IMR-90 (cell line): ENCODE results near the gene MTAP. TPM values are rescaled to one million over a fixed set of nuclear protein-coding genes. Genes with fewer than 3 reads are reported as not detected.

Experiments
- ATAC-seq: fragments of 200-7000 bp; cut with Tn5 transposase; 2 replicates; pipeline ENCODE4 v1.9.1; 2020; ENCODE audit warnings: low read depth, mild to moderate bottlenecking, moderate library complexity
- BruUV-seq: library from RNA; stranded (reverse); fragments of 400-500 nt; replicated peaks from 2 replicates; lab custom pipeline; 2021; lab: Mats Ljungman, UMichigan
- CTCF ChIA-PET: fragments of 300-600 bp; formaldehyde crosslinking; extraction: SDS; loops from one replicate; lab custom pipeline; 2021; ENCODE audit warnings: antibody characterized with exemption; lab: Yijun Ruan, JAX
- POLR2A ChIA-PET: fragments of 300-600 bp; sonication (Branson Sonifier 250); formaldehyde crosslinking; loops from one replicate; lab custom pipeline; 2022; ENCODE audit warnings: antibody characterized with exemption; ENCODE audit not compliant: unreplicated experiment; lab: Charles Lee
- DNase-seq: peaks from one replicate; pipeline ENCODE4 v3.0.0; 2013
- H2AFZ ChIP-seq: replicated peaks from 2 replicates; pipeline ENCODE3; 2013; ENCODE audit warnings: low read length, mild to moderate bottlenecking; ENCODE audit not compliant: poor library complexity
- H2AK5ac ChIP-seq: 2 replicates; pipeline ENCODE4 v1.6.1; 2013; ENCODE audit warnings: low read depth, low read length, inconsistent platforms
- H2AK9ac ChIP-seq: replicated peaks from 2 replicates; pipeline ENCODE3; 2013; ENCODE audit warnings: mild to moderate bottlenecking, low read depth, low read length, moderate library complexity; ENCODE audit not compliant: poor library complexity
- H2BK120ac ChIP-seq: 2 replicates; pipeline ENCODE4 v1.6.1; 2013; ENCODE audit warnings: low read depth, low read length, inconsistent platforms
- H2BK15ac ChIP-seq: 3 replicates; pipeline ENCODE4 v1.6.1; 2013; ENCODE audit warnings: low read depth, low read length, inconsistent platforms
- H2BK20ac ChIP-seq: 2 replicates; pipeline ENCODE4 v1.6.1; 2013; ENCODE audit warnings: low read depth, mild to moderate bottlenecking, inconsistent platforms, low read length, moderate library complexity
- H2BK5ac ChIP-seq: 2 replicates; pipeline ENCODE4 v1.6.1; 2013; ENCODE audit warnings: mild to moderate bottlenecking, low read depth, low read length, inconsistent platforms; ENCODE audit not compliant: poor library complexity, severe bottlenecking
- H3K14ac ChIP-seq: replicated peaks from 2 replicates; pipeline ENCODE4 v1.6.1; 2013; ENCODE audit warnings: low read depth, low read length, inconsistent platforms
- H3K18ac ChIP-seq: 2 replicates; pipeline ENCODE4 v1.6.1; 2013; ENCODE audit warnings: low read depth, low read length, control low read depth
- H3K23ac ChIP-seq: 2 replicates; pipeline ENCODE4 v1.6.1; 2013; ENCODE audit warnings: low read depth, low read length, inconsistent platforms
- H3K27ac ChIP-seq: 2 replicates; pipeline ENCODE4 v1.5.1; 2013; ENCODE audit warnings: mild to moderate bottlenecking, control low read depth, low read length; ENCODE audit not compliant: insufficient read depth
- H3K27me3 ChIP-seq: 2 replicates; pipeline ENCODE4 v1.6.1; 2013; ENCODE audit warnings: low read length; ENCODE audit not compliant: control insufficient read depth, insufficient read depth
- H3K36me3 ChIP-seq: 2 replicates; pipeline ENCODE4 v1.6.1; 2013; ENCODE audit warnings: low read length, mixed read lengths; ENCODE audit not compliant: control insufficient read depth, insufficient read depth
- H3K4ac ChIP-seq: 2 replicates; pipeline ENCODE4 v1.6.1; 2013; ENCODE audit warnings: low read depth, low read length, inconsistent platforms
- H3K4me1 ChIP-seq: 2 replicates; pipeline ENCODE4 v1.6.1; 2013; ENCODE audit warnings: low read length, mixed read lengths; ENCODE audit not compliant: control insufficient read depth, insufficient read depth
- H3K4me2 ChIP-seq: 2 replicates; pipeline ENCODE4 v1.6.1; 2013; ENCODE audit warnings: low read depth, mild to moderate bottlenecking, control low read depth, low read length, moderate library complexity
- H3K4me3 ChIP-seq: 2 replicates; pipeline ENCODE4 v1.5.1; 2013; ENCODE audit warnings: low read depth, mild to moderate bottlenecking, control low read depth, low read length, moderate library complexity; ENCODE audit not compliant: insufficient read depth
- H3K56ac ChIP-seq: 2 replicates; pipeline ENCODE4 v1.6.1; 2013; ENCODE audit warnings: low read length, inconsistent platforms; ENCODE audit not compliant: insufficient read depth; ENCODE audit errors: extremely low read depth
- H3K79me1 ChIP-seq, 2 experiments: 2 replicates each; pipeline ENCODE4 v1.6.1; 2013; ENCODE audit warnings: low read length in 2 of 2, inconsistent platforms in 1 of 2, low read depth in 1 of 2
- H3K9ac ChIP-seq: 2 replicates; pipeline ENCODE4 v1.6.1; 2013; ENCODE audit warnings: low read depth, low read length, control low read depth
- H3K9me1 ChIP-seq: 2 replicates; pipeline ENCODE4 v1.6.1; 2013; ENCODE audit warnings: low read length, inconsistent platforms; ENCODE audit not compliant: insufficient read depth
- H3K9me3 ChIP-seq: 2 replicates; pipeline ENCODE4 v1.6.1; 2013; ENCODE audit warnings: low read length; ENCODE audit not compliant: control insufficient read depth, insufficient read depth
- H4K20me1 ChIP-seq: 2 replicates; pipeline ENCODE4 v1.6.1; 2013; ENCODE audit warnings: low read length, inconsistent platforms; ENCODE audit not compliant: insufficient read depth
- H4K5ac ChIP-seq: 2 replicates; pipeline ENCODE4 v1.6.1; 2013; ENCODE audit warnings: mild to moderate bottlenecking, low read depth, low read length, control low read depth
- H4K8ac ChIP-seq, 2 experiments: 2 replicates each; pipeline ENCODE4 v1.6.1; 2013; ENCODE audit warnings: low read depth in 2 of 2, low read length in 2 of 2, control low read depth in 1 of 2, inconsistent platforms in 1 of 2
- H4K91ac ChIP-seq: 2 replicates; pipeline ENCODE4 v1.6.1; 2013; ENCODE audit warnings: low read depth, low read length, inconsistent platforms; ENCODE audit not compliant: insufficient read depth
- CEBPB ChIP-seq: IDR thresholded peaks from 2 replicates; pipeline ENCODE4 v1.6.1; 2012; ENCODE audit warnings: low read depth, low read length, improper control_type of control experiment
- CHD1 ChIP-seq: IDR thresholded peaks from 2 replicates; pipeline ENCODE4 v1.6.1; 2012; ENCODE audit warnings: low read depth, low read length, improper control_type of control experiment
- CTCF ChIP-seq: conservative IDR thresholded peaks from 2 replicates; pipeline ENCODE4 v1.5.1; 2012; ENCODE audit warnings: mild to moderate bottlenecking, low read depth, low read length, improper control_type of control experiment
- NFE2L2 ChIP-seq: fragments of 150-350 bp; IDR thresholded peaks from 2 replicates; pipeline ENCODE4 v1.6.1; 2016; ENCODE audit warnings: low read depth, mild to moderate bottlenecking, low read length
- RFX5 ChIP-seq: IDR thresholded peaks from 2 replicates; pipeline ENCODE4 v1.8.0; 2012; ENCODE audit warnings: low read depth, mild to moderate bottlenecking, low read length, moderate library complexity
- USF2 ChIP-seq: fragments of 150-350 bp; IDR thresholded peaks from 2 replicates; pipeline ENCODE4 v1.6.1; 2017; ENCODE audit warnings: mild to moderate bottlenecking, antibody characterized with exemption, low read length, low read depth
- WGBS, 2 experiments: methylation state at CpG; one replicate each; pipeline versions ENCODE4 v1.1.5 to v1.1.7; 2013; ENCODE audit warnings: missing lambda C conversion rate in 2 of 2; ENCODE audit not compliant: insufficient read length in 1 of 2; ENCODE audit errors: extremely low coverage in 2 of 2; 5-methylcytosine and 5-hydroxymethylcytosine counted together
- dilution Hi-C: fragments of 300-500 bp; cut with HindIII; formaldehyde crosslinking; loops from one replicate; pipeline ENCODE4 v1.14.3; 2018; ENCODE audit warnings: low sequenced_read_pairs; ENCODE audit not compliant: unreplicated experiment
- in situ Hi-C: fragments of 300-500 bp; cut with MboI; formaldehyde crosslinking; loops from 3 replicates; pipeline ENCODE4 v1.14.3; 2019; ENCODE audit warnings: low sequenced_read_pairs, inconsistent platforms, mixed read lengths
- intact Hi-C: fragments of 100-400 bp; cut with micrococcal nuclease; formaldehyde crosslinking; loops from 2 replicates; pipeline ENCODE4 v1.10.0; 2022
- polyA plus RNA-seq, 3 experiments: library from polyadenylated mRNA; depleted of rRNA; stranded (reverse); fragments of >200 nt; gene quantifications; 2 replicates each; pipeline ENCODE4 v1.2.3, GENCODE V29; 2012; ENCODE audit warnings: low replicate concordance in 1 of 3
- total RNA-seq: library from RNA; depleted of rRNA; stranded (reverse); fragments of >200 nt; gene quantifications from 2 replicates; pipeline ENCODE4 v1.2.3, GENCODE V29; 2012

The MTAP gene
- total and polyA plus RNA-seq, 2 of the 4 experiments (the other 2 are of a cell fraction) = 15.7 to 50.9 TPM

GRCh38 chr9:21936161-21936560, 133.7 kb downstream of the MTAP start:
- H3K36me3 ChIP-seq = no peaks in the 10 kb centered on the region
- no peak overlapping the region for H4K91ac ChIP-seq
- H3K9ac ChIP-seq = no peak overlapping the region
- no peak overlapping the region for H4K8ac ChIP-seq
- dilution Hi-C loops (no loop called here), in situ Hi-C loops (no loop called here), intact Hi-C loops (no loop called here)
- H3K9me1 ChIP-seq = no peaks in the 10 kb centered on the region
- H3K18ac ChIP-seq = no peak overlapping the region
- no peak overlapping the region for H3K56ac ChIP-seq
- no peak overlapping the region for H3K23ac ChIP-seq
- H3K27me3 ChIP-seq = no peaks in the 10 kb centered on the region
- H3K14ac ChIP-seq = no peak overlapping the region
- H2BK15ac ChIP-seq = no peak overlapping the region
- no peak for TF ChIP-seq RFX5
- no peak for TF ChIP-seq USF2
- no peak for TF ChIP-seq NFE2L2
- TF ChIP-seq CEBPB = no peak
- TF ChIP-seq CTCF = no peak
- no peak for TF ChIP-seq CHD1
- no peaks in the 10 kb centered on the region for H3K79me1 ChIP-seq
- no peak overlapping the region for H3K4ac ChIP-seq
- ATAC-seq = no peak
- no peak overlapping the region for H3K4me3 ChIP-seq
- H2BK5ac ChIP-seq = no peak overlapping the region
- ChIA-PET CTCF (no interaction called here), POLR2A (no interaction called here)
- no peaks in the 10 kb centered on the region for H3K4me1 ChIP-seq
- H2BK20ac ChIP-seq = no peak overlapping the region
- no peak overlapping the region for H2AK5ac ChIP-seq
- H2AFZ ChIP-seq = no peak overlapping the region
- WGBS, 2 experiments = no CpG with 5 or more reads among the region's 1 CpG
- no peaks in the 10 kb centered on the region for H3K9me3 ChIP-seq
- H3K4me2 ChIP-seq = no peak overlapping the region
- no peak overlapping the region for H3K27ac ChIP-seq
- H4K5ac ChIP-seq = no peak overlapping the region
- no TSS peak for BruUV-seq
- H2AK9ac ChIP-seq = no peak overlapping the region
- H4K20me1 ChIP-seq = no peaks in the 10 kb centered on the region
- no peak overlapping the region for H2BK120ac ChIP-seq
- no peak for DNase-seq
